ENCODE measurements around the gene ACR.

DNA sequence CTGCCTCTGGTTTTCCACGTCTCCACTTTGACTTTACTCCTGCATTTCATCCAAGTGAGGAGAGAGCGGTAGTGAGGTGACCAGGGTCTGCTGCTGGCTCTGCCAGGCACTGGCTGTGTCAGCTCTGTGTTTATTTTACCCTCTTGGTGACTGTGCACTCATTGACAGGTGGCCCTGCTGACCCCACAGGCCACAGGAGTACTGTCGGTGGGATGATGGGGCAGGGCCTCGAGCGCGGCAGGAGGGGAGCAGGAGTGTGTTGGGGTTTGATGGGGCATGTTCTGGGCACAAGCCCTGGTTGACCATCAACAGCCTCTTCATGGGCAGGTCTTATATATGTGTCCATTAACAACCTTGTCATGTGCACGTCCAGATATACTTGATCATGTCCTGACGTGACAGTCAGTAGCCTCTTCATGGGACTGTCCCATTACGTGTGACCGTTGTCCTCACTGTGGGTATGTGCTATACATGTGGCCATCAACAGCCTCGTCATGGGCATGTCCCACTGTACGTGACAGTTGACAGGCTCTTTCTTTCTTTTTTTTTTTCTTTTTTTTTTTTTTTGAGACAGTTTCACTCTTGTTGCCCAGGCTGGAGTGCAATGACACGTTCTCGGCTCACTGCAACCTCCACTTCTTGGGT lies 31.4 kb upstream of the ACR start:
- no peak for TF ChIP-seq POLR2A (IDR thresholded peaks at IDR 0.05)
- TF ChIP-seq, protein P1, sequence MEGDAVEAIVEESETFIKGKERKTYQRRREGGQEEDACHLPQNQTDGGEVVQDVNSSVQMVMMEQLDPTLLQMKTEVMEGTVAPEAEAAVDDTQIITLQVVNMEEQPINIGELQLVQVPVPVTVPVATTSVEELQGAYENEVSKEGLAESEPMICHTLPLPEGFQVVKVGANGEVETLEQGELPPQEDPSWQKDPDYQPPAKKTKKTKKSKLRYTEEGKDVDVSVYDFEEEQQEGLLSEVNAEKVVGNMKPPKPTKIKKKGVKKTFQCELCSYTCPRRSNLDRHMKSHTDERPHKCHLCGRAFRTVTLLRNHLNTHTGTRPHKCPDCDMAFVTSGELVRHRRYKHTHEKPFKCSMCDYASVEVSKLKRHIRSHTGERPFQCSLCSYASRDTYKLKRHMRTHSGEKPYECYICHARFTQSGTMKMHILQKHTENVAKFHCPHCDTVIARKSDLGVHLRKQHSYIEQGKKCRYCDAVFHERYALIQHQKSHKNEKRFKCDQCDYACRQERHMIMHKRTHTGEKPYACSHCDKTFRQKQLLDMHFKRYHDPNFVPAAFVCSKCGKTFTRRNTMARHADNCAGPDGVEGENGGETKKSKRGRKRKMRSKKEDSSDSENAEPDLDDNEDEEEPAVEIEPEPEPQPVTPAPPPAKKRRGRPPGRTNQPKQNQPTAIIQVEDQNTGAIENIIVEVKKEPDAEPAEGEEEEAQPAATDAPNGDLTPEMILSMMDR (IDR thresholded peaks at IDR 0.05), result no peak
- TF ChIP-seq POLR2AphosphoS5 (IDR thresholded peaks at IDR 0.05), result no peak
- no peak for TF ChIP-seq EP300 (IDR thresholded peaks at IDR 0.05)
